HG02759 (cell line): Measurements from ENCODE around the gene FUT3.

Source experiments
- ATAC-seq: cut with Tn5 transposase; IDR thresholded peaks from one replicate; pipeline ENCODE4 v1.9.1; 2021; ENCODE audit warnings: mild to moderate bottlenecking, moderate library complexity; ENCODE audit not compliant: unreplicated experiment

Gene FUT3

DNA sequence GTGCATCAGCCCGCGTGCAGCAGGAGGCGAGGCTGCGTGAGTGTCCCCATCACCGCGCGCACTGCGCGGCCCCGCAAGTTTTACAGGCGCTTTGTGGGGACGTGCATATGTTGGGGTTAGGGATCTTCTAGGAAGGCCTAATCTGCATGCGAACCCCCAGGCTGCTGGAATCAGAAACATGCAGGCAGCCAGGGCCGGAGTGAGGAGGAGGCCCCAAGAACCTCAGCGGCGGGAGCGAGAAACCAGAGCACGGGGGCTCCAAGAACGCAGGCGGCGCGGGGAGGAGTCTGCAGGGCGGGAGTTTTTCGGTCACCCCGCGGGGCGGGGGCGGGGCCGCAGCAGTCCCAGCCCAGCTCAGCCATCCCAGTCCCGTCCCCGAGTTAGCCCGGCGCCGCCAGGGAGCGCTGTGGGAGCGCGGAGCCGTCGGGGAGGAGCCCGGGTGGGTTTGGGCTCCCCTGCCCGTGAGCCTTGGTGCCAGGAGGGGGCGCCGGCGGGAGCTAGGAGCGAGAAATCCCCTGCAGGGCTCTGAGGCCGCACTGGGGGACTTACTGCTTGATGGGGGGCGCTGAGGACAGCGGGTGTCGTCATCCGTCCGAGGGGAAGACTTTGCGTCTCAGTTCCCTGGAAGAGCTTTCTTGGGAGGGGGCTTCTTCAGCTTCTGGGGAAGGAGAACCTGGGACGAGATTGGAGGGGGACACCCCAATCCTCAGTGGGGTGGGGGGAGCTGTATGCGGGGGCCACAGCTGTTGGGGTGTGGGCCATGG, 47.3 kb downstream of the FUT3 start:
- ATAC-seq, result peak; percentile 88

DNA sequence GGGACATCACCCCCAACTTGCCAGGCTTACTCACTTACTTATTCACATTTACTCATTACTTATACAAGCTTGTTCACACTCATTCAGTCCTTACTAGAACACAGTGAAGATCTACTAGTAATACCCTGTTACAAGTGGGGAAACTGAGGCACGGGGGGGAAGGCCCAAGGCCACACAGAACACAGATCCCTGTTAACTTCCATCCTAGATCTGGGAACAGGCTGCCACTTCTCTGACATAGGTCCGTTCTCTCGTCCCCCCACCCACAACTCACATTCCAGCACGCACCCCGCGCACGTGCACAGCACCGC, 47.9 kb downstream of the FUT3 start:
- ATAC-seq, result no peak

DNA sequence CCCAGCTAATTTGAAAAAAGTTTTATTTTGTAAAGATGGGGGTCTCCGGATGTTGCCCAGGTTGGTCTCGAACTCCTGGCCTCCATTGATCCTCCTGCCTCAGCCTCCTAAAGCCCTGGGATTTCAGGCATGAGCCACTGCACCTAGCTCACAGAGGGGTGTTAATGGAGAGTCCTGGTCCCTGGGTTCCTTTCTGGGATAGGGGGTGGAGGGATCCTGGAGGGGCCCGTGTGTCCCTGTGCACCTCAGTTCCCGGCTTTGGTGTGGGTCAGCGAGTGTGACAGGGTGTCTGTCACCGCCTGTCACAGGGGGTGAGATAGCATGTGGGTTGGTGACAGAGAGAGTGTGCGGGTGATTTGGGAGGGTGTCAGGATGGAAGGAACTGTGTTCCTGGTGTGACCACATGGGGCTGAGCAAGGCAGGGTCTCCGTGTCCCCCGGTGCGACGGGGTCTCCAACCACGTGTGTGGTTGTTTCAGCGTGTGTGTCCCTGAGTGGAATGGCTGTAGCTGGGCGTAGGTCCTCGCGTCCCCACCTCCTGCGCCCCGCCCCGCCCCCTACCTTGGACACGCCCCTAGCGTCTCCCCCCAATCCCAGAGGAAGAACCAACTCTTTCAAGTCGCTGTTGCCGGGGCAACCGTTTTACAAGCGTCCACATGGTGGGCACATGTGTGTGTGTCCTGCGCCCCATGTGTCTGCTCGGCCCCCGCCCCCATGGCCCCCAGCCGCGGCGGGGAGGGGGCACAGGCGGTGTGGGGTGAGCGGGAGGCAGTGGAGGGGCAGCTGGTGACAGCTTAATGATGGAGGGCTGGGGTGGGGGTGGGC, 49.2 kb downstream of the FUT3 start:
- no peak for ATAC-seq

DNA sequence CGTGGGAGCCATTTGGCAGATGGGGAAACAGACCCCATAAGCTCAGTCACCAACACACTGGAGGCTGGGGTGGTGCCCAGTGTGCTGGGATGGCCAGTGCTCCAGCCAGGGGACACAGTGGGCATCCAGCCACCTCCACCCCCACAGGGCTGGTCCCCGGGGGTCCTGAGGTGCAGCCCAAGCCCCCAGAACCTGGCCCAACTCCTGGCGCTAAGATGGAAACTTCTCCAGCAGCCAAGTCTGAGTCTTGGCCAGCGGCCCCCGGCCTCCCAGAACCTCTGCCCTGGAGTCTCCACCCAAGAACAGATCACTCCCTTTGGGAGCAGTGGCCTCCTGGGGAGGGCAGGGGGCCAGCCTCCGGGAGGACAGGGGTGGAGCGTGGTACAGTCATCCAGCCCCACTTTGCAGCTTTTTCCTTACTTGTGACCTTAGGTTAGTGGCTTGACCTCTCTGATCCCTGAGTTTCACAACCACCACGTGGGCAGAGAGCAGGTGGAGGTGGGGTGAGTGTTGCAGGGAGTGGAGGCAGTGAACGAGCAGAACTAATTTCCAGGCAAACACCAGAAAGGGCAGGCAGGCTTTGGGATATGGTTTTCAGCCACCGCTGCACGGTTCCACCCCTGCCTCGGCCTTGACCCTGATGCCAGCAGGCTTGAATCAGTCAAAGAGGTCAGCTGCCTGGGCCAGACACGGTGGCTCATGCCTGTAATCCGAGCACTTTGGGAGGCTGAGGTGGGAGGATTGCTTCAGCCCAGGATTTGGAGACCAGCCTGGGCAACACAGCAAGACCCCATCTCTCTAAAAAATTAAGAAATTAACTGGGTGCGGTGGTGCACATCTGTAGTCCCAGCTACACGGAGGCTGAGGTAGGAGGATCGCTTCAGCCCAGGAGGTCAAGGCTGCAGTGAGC, 50.6 kb downstream of the FUT3 start:
- no peak for ATAC-seq

DNA sequence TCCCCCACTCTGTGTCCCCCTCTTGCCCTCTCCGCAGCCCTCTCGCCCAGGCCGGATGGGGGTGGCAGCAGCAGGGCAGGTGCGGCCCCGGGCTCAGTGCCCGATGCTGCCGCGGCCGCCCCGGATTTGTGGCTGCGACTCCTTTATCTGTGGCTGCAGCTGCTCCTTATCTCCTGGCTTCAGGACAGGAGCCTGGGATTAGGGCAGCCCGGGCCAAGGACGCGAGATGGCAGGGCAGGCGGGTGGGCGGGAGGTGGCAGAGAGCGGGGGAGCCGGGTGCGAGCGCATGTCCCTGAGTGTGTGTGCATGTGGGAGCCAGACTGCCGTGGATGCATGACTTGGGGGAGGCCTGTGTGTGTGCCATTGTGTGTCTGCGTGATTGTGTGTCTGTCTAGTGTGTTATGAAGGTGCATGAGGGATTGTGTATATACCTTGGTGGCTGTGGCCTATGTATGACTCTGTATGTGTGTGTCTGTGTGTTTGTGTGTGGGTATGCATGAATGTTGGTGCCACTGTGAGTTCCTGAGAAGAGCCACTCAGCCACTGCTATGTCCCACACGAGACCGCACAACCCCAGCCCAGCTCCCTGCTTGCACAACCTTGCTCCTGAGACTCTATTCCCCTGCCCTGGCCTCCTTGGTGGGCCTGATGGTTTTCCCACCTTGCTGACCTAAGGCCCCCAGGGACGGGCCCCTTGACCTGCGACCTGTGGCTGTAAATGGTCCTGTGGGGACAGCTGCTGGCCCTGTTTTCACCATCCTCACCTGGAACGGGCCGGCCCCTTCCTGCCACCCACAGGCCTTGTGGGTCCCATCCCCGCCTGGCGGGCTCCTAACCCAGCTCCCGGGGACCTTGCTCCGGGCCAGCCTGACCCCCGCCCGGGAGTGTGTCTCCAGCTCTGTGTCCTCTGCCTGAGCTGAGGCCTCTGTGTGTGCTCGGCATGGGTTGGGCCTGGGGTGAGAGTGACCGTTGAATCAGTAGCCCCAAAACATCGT, 51.7 kb downstream of the FUT3 start:
- ATAC-seq, result no peak

DNA sequence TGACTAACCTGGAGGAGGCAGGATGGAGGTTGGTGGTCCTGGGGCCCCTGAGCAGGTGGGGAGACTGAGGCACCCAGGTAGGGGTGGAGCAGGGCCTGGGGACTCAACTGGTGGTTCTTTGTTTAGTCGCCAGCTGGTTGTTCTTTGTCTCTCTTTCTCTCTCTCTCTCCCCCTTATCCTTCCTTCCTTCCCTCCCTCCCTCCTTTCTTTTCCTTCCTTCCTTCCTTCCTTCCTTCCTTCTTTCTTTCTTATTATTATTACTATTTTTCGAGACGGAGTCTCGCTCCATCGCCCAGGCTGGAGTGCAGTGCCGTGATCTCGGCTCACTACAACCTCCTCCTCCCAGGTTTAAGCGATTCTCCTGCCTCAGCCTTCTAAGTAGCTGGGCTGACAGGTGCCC, 53.0 kb downstream of the FUT3 start:
- ATAC-seq, result no peak

DNA sequence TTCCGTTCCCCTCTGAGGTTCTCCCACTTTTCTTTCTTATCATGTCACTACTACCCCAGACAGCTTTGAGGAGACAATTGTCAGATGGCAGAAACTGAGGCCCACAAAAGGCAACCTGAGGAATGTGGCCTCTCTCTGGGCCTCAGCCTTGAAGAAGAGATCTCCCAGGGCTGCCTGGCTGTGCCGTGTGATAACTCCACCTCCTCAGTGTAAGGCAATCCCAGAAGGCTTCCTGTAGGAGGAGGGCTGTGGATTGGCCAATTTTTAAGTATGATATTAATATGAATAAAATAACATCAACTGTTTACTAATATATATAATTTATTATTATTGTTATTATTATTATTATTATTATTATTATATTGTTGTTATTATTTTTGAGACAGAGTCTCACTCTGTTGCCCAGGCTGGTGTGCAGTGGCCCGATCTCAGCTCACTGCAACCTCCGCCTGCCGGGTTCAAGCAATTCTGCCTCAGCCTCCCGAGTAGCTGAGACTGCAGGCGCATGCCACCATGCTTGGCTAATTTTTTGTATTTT, 55.8 kb downstream of the FUT3 start:
- no peak for ATAC-seq

DNA sequence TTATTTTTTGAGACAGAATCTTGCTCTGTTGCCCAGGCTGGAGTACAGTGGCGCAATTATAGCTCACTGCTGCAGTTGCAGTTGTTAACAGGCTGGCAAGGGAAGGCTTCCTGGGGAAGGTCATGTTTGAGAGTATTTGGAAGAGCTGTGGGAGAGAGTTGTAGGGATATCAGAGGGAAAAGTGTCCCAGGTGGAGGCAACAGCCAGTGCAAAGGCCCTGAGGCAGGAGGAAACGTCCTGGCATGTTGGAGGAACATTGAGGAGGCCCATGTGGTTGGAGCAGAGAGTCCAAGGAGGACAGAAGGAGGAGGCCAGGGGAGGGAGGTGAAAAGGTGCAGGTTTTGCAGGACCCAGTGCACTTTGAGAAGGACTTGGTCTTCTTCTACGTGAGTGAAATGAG, 58.1 kb downstream of the FUT3 start:
- no peak for ATAC-seq
